ENCODE data around the gene MORN1. TPM values are rescaled to one million over a fixed set of nuclear protein-coding genes. Genes with fewer than 3 reads are reported as not detected.

The MORN1 gene
- total and polyA plus RNA-seq, 2 donors: 5.7 to 6.4 TPM

DNA sequence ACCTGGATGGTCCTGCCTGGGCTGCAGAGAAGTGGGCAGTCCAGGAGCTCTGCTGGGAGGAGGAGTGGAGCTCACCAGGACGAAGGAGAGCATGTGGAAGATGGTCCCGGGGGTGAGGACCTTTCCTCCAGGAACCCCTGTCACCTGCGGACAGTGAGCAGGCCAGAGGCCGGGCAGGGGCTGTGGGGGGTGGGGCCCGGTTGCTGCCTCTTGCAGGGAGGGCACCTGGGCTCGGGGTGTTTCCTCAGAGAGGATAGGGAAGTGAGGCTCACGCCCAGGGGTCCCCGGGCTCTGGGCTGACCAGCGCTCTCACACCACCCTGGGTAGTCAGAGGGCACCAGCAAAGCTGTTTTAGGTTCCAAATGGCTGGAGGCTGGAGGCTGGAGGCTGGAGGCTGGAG is 43.7 kb upstream of the MORN1 start:
- WGBS: 92% methylated on average over 9 of the region's 9 CpGs
- no peak overlapping the region for H3K4me3 ChIP-seq (ENCODE audit: low read length in 2 of 2)
- H3K27ac ChIP-seq (ENCODE audit: low read depth in 1 of 2, low read length in 1 of 2): no peak overlapping the region
- peaks cover 0 to 1% of the 10 kb centered on the region in 2 donors for H3K9me3 ChIP-seq (ENCODE audit: control insufficient read depth in 2 of 2, insufficient read depth in 1 of 2, low read length in 1 of 2)
- no peak for DNase-seq (ENCODE audit: low read depth in 6 of 9, low spot score in 9 of 9)
- H3K27me3 ChIP-seq (ENCODE audit: control insufficient read depth in 2 of 2, insufficient read depth in 1 of 2, low read length in 1 of 2): peaks cover 0 to 31% of the 10 kb centered on the region in 2 donors
- no peaks in the 10 kb centered on the region for H3K36me3 ChIP-seq (ENCODE audit: control insufficient read depth in 2 of 2, insufficient read depth in 2 of 2, low read length in 1 of 2)
- no peaks in the 10 kb centered on the region for H3K4me1 ChIP-seq (ENCODE audit: control insufficient read depth in 2 of 2, insufficient read depth in 2 of 2, low read length in 2 of 2)

DNA sequence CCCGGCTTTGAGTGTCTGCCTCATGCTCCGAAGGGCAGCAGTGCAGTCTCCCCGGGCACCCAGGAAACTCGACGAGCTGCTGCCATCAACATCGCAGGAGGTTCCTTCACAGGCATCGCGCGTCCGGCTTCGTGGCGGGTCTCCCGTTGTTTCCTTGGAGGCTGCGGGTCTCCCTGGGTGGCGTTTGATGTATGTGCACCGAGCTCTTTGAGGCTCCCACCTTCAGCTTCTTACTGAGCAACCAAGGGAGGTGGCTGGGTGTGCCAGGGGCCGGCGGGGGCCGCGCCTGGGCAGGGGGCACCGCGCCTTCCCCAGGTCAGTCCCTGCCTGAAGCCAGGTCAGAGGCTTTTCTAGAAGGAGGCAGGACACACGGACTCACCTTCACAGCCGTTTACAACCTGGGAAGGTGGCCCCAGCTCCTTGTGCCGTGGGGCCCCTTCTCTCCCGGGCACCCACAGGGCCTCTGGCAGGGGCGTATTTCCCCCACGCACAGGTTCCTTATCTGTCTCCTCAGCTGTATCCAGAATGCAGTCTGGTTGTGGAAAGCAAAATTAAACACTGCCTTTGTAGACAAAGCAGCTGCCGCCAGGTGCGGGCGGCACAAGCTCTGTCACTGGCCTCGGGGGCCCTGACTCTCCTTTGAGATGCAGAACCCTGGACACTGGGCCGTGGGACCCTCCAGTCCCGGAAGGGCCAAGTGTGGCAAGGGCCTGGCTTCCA is 42.7 kb upstream of the MORN1 start:
- no peak for DNase-seq (ENCODE audit: low read depth in 6 of 9, low spot score in 9 of 9)
- Histone ChIP-seq H3K4me1 (ENCODE audit: control insufficient read depth in 2 of 2, insufficient read depth in 2 of 2, low read length in 2 of 2) (no peaks in the 10 kb centered on the region), H3K27ac (ENCODE audit: low read depth in 1 of 2, low read length in 1 of 2) (no peak overlapping the region), H3K9me3 (ENCODE audit: control insufficient read depth in 2 of 2, insufficient read depth in 1 of 2, low read length in 1 of 2) (peaks cover 2 to 11% of the 10 kb centered on the region in 2 donors), H3K4me3 (ENCODE audit: low read length in 2 of 2) (no peak overlapping the region), H3K27me3 (ENCODE audit: control insufficient read depth in 2 of 2, insufficient read depth in 1 of 2, low read length in 1 of 2) (peaks cover 0 to 31% of the 10 kb centered on the region in 2 donors), H3K36me3 (ENCODE audit: control insufficient read depth in 2 of 2, insufficient read depth in 2 of 2, low read length in 1 of 2) (no peaks in the 10 kb centered on the region)
- WGBS: 60% methylated on average over 34 of the region's 34 CpGs

- H3K4me1 ChIP-seq (ENCODE audit: control insufficient read depth in 2 of 2, insufficient read depth in 2 of 2, low read length in 2 of 2): no peaks in the 10 kb centered on the region
- 94% methylated on average over 13 of the region's 13 CpGs for WGBS
- no peaks in the 10 kb centered on the region for H3K36me3 ChIP-seq (ENCODE audit: control insufficient read depth in 2 of 2, insufficient read depth in 2 of 2, low read length in 1 of 2)
- peaks cover 2 to 12% of the 10 kb centered on the region in 2 donors for H3K9me3 ChIP-seq (ENCODE audit: control insufficient read depth in 2 of 2, insufficient read depth in 1 of 2, low read length in 1 of 2)
- no peak overlapping the region for H3K27ac ChIP-seq (ENCODE audit: low read depth in 1 of 2, low read length in 1 of 2)
- H3K4me3 ChIP-seq (ENCODE audit: low read length in 2 of 2): no peak overlapping the region
- no peak for DNase-seq (ENCODE audit: low read depth in 6 of 9, low spot score in 9 of 9)
- peaks cover 0 to 31% of the 10 kb centered on the region in 2 donors for H3K27me3 ChIP-seq (ENCODE audit: control insufficient read depth in 2 of 2, insufficient read depth in 1 of 2, low read length in 1 of 2)
Observed at GRCh38 chr1:2433196-2433595, 41.8 kb upstream of the MORN1 start.

DNA sequence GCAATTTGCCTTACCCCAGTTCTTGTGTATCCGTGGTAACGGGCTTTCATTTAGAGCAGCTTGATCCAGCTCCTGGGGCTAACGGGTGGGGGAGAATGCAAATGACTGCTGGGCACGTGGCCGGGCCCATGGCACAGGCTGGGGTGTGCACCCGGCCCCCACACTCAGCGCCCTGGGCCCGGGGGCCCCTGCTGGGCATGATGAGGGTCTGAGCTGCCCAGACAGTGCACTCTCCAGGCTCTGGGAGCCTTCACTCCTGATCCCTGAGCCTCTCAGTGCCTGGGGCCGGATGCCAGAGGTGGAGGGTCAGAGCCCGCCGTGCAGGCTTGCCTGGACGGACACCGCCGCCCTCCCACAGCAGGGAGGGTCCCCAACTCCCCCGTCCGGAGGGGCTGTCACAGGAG is 41.1 kb upstream of the MORN1 start:
- Histone ChIP-seq H3K4me1 (ENCODE audit: control insufficient read depth in 2 of 2, insufficient read depth in 2 of 2, low read length in 2 of 2) (no peaks in the 10 kb centered on the region), H3K4me3 (ENCODE audit: low read length in 2 of 2) (no peak overlapping the region), H3K36me3 (ENCODE audit: control insufficient read depth in 2 of 2, insufficient read depth in 2 of 2, low read length in 1 of 2) (no peaks in the 10 kb centered on the region), H3K27me3 (ENCODE audit: control insufficient read depth in 2 of 2, insufficient read depth in 1 of 2, low read length in 1 of 2) (peaks cover 0 to 31% of the 10 kb centered on the region in 2 donors), H3K27ac (ENCODE audit: low read depth in 1 of 2, low read length in 1 of 2) (no peak overlapping the region), H3K9me3 (ENCODE audit: control insufficient read depth in 2 of 2, insufficient read depth in 1 of 2, low read length in 1 of 2) (peaks cover 2 to 12% of the 10 kb centered on the region in 2 donors)
- WGBS: 90% methylated on average over 16 of the region's 16 CpGs
- DNase-seq (ENCODE audit: low read depth in 6 of 9, low spot score in 9 of 9): no peak

GRCh38 chr1:2431518-2431917 is 40.2 kb upstream of the MORN1 start:
- Histone ChIP-seq H3K27ac (ENCODE audit: low read depth in 1 of 2, low read length in 1 of 2) (no peak overlapping the region), H3K4me1 (ENCODE audit: control insufficient read depth in 2 of 2, insufficient read depth in 2 of 2, low read length in 2 of 2) (no peaks in the 10 kb centered on the region), H3K27me3 (ENCODE audit: control insufficient read depth in 2 of 2, insufficient read depth in 1 of 2, low read length in 1 of 2) (peaks cover 0 to 31% of the 10 kb centered on the region in 2 donors), H3K9me3 (ENCODE audit: control insufficient read depth in 2 of 2, insufficient read depth in 1 of 2, low read length in 1 of 2) (peaks cover 2 to 12% of the 10 kb centered on the region in 2 donors), H3K36me3 (ENCODE audit: control insufficient read depth in 2 of 2, insufficient read depth in 2 of 2, low read length in 1 of 2) (no peaks in the 10 kb centered on the region), H3K4me3 (ENCODE audit: low read length in 2 of 2) (no peak overlapping the region)
- no peak for DNase-seq (ENCODE audit: low read depth in 6 of 9, low spot score in 9 of 9)
- WGBS: 82% methylated on average over 10 of the region's 10 CpGs

- Histone ChIP-seq H3K27me3 (ENCODE audit: control insufficient read depth in 2 of 2, insufficient read depth in 1 of 2, low read length in 1 of 2) (peaks cover 0 to 31% of the 10 kb centered on the region in 2 donors), H3K4me3 (ENCODE audit: low read length in 2 of 2) (no peak overlapping the region), H3K36me3 (ENCODE audit: control insufficient read depth in 2 of 2, insufficient read depth in 2 of 2, low read length in 1 of 2) (no peaks in the 10 kb centered on the region), H3K4me1 (ENCODE audit: control insufficient read depth in 2 of 2, insufficient read depth in 2 of 2, low read length in 2 of 2) (no peaks in the 10 kb centered on the region), H3K27ac (ENCODE audit: low read depth in 1 of 2, low read length in 1 of 2) (no peak overlapping the region), H3K9me3 (ENCODE audit: control insufficient read depth in 2 of 2, insufficient read depth in 1 of 2, low read length in 1 of 2) (peaks cover 2 to 12% of the 10 kb centered on the region in 2 donors)
- no peak for DNase-seq (ENCODE audit: low read depth in 6 of 9, low spot score in 9 of 9)
- 50% methylated on average over 16 of the region's 16 CpGs for WGBS
Observed at GRCh38 chr1:2431103-2431502, 39.7 kb upstream of the MORN1 start.

DNA sequence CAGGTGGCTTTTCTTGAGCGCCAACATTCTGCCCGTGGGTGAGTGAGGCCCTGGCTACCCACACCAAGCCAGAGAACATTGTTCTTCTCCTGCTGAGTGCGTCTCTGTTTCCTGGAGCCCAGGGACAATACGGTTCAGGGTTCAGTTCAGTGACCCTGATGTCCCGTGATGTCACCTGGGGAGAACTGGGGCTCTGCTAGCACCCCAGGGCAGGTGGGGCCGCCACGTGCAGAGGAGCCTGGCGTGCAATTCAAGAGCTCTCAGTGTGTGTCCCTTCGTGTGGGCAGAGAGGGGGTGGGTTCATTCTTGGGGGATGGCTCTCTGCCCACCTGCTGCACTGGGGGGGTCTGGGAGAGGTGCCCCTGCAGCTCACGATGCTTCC is 39.2 kb upstream of the MORN1 start:
- Histone ChIP-seq H3K27ac (ENCODE audit: low read depth in 1 of 2, low read length in 1 of 2) (no peak overlapping the region), H3K27me3 (ENCODE audit: control insufficient read depth in 2 of 2, insufficient read depth in 1 of 2, low read length in 1 of 2) (peaks cover 0 to 35% of the 10 kb centered on the region in 2 donors), H3K9me3 (ENCODE audit: control insufficient read depth in 2 of 2, insufficient read depth in 1 of 2, low read length in 1 of 2) (peaks cover 2 to 12% of the 10 kb centered on the region in 2 donors), H3K4me3 (ENCODE audit: low read length in 2 of 2) (no peak overlapping the region), H3K36me3 (ENCODE audit: control insufficient read depth in 2 of 2, insufficient read depth in 2 of 2, low read length in 1 of 2) (no peaks in the 10 kb centered on the region), H3K4me1 (ENCODE audit: control insufficient read depth in 2 of 2, insufficient read depth in 2 of 2, low read length in 2 of 2) (no peaks in the 10 kb centered on the region)
- DNase-seq (ENCODE audit: low read depth in 6 of 9, low spot score in 9 of 9): no peak
- 82% methylated on average over 10 of the region's 10 CpGs for WGBS

GRCh38 chr1:2429780-2430591 is 38.6 kb upstream of the MORN1 start:
- no peak overlapping the region for H3K27ac ChIP-seq (ENCODE audit: low read depth in 1 of 2, low read length in 1 of 2)

GRCh38 chr1:2428490-2428889 is 37.1 kb upstream of the MORN1 start:
- Histone ChIP-seq H3K36me3 (ENCODE audit: control insufficient read depth in 2 of 2, insufficient read depth in 2 of 2, low read length in 1 of 2) (no peaks in the 10 kb centered on the region), H3K9me3 (ENCODE audit: control insufficient read depth in 2 of 2, insufficient read depth in 1 of 2, low read length in 1 of 2) (peaks cover 2 to 16% of the 10 kb centered on the region in 2 donors), H3K27ac (ENCODE audit: low read depth in 1 of 2, low read length in 1 of 2) (no peak overlapping the region), H3K27me3 (ENCODE audit: control insufficient read depth in 2 of 2, insufficient read depth in 1 of 2, low read length in 1 of 2) (peaks cover 0 to 19% of the 10 kb centered on the region in 2 donors), H3K4me3 (ENCODE audit: low read length in 2 of 2) (no peak overlapping the region), H3K4me1 (ENCODE audit: control insufficient read depth in 2 of 2, insufficient read depth in 2 of 2, low read length in 2 of 2) (no peaks in the 10 kb centered on the region)
- DNase-seq (ENCODE audit: low read depth in 6 of 9, low spot score in 9 of 9): no peak
- 93% methylated on average over 28 of the region's 28 CpGs for WGBS

More at GRCh38 chr1:2429780-2430591, 38.6 kb upstream of the MORN1 start:
- Histone ChIP-seq H3K9me3 (ENCODE audit: control insufficient read depth in 2 of 2, insufficient read depth in 1 of 2, low read length in 1 of 2) (peaks cover 2 to 12% of the 10 kb centered on the region in 2 donors), H3K4me1 (ENCODE audit: control insufficient read depth in 2 of 2, insufficient read depth in 2 of 2, low read length in 2 of 2) (no peaks in the 10 kb centered on the region), H3K27me3 (ENCODE audit: control insufficient read depth in 2 of 2, insufficient read depth in 1 of 2, low read length in 1 of 2) (peaks cover 0 to 34% of the 10 kb centered on the region in 2 donors), H3K4me3 (ENCODE audit: low read length in 2 of 2) (no peak overlapping the region), H3K36me3 (ENCODE audit: control insufficient read depth in 2 of 2, insufficient read depth in 2 of 2, low read length in 1 of 2) (no peaks in the 10 kb centered on the region)
- 73% methylated on average over 20 of the region's 20 CpGs for WGBS
- no peak for DNase-seq (ENCODE audit: low read depth in 6 of 9, low spot score in 9 of 9)
